ENCODE results near the gene RND3. TPM values are rescaled to one million over a fixed set of nuclear protein-coding genes. Genes with fewer than 3 reads are reported as not detected.

The RND3 gene
- total RNA-seq, 1 experiment from 2014 or later: 45.3 TPM

GRCh38 chr2:150531591-150531990, 44.1 kb upstream of the RND3 start:
- in situ Hi-C loops (cut with HindIII; ENCODE audit: low pct_unique_long_range_greater_than_20kb, low sequenced_read_pairs) (no loop called here), intact Hi-C loops (cut with micrococcal nuclease; ENCODE audit: unreplicated experiment) (no loop called here)
- Histone ChIP-seq H3K36me3 (ENCODE audit: control insufficient read depth, insufficient read depth, low read length) (no peaks in the 10 kb centered on the region), H3K4me3 (ENCODE audit: low read depth in 2 of 2, low read length in 2 of 2) (no peak overlapping the region), H3K9me3 (ENCODE audit: control insufficient read depth, insufficient read depth, low read depth, low read length) (no peaks in the 10 kb centered on the region), H3K4me1 (ENCODE audit: control insufficient read depth, insufficient read depth, low read length) (no peaks in the 10 kb centered on the region), H3K27me3 (ENCODE audit: control insufficient read depth, insufficient read depth, low read length) (no peaks in the 10 kb centered on the region), H3K27ac (ENCODE audit: low read length) (no peak overlapping the region)
- DNase-seq (ENCODE audit: low read depth, low spot score) (no peak), ATAC-seq (no peak)
- no peak for TF ChIP-seq TCF7L2 (IDR thresholded peaks at IDR 0.05; ENCODE audit: low read depth, low read length)
- TF ChIP-seq POLR2AphosphoS5 (IDR thresholded peaks at IDR 0.05; ENCODE audit: low read depth, low read length): no peak
- TF ChIP-seq REST (IDR thresholded peaks at IDR 0.05; ENCODE audit: insufficient read depth in 1 of 2, low read depth in 2 of 2, low read length in 1 of 2): no peak
- no peak for TF ChIP-seq CTCF (IDR thresholded peaks at IDR 0.05)
- no peak for TF ChIP-seq SIN3A (IDR thresholded peaks at IDR 0.05; ENCODE audit: borderline replicate concordance, insufficient read depth, low read depth, low read length)
- CTCF ChIA-PET: no interaction called here
- POLR2A ChIA-PET: no interaction called here
- BruUV-seq (replicated peaks): no TSS peak

GRCh38 chr2:150530168-150530567, 42.7 kb upstream of the RND3 start:
- Histone ChIP-seq H3K27ac (ENCODE audit: low read length) (no peak overlapping the region), H3K4me3 (ENCODE audit: low read depth in 2 of 2, low read length in 2 of 2) (no peak overlapping the region), H3K36me3 (ENCODE audit: control insufficient read depth, insufficient read depth, low read length) (no peaks in the 10 kb centered on the region), H3K27me3 (ENCODE audit: control insufficient read depth, insufficient read depth, low read length) (no peaks in the 10 kb centered on the region), H3K4me1 (ENCODE audit: control insufficient read depth, insufficient read depth, low read length) (no peaks in the 10 kb centered on the region), H3K9me3 (ENCODE audit: control insufficient read depth, insufficient read depth, low read depth, low read length) (no peaks in the 10 kb centered on the region)
- ChIA-PET POLR2A (no interaction called here), CTCF (no interaction called here)
- TF ChIP-seq CTCF (IDR thresholded peaks at IDR 0.05): no peak
- TF ChIP-seq SIN3A (IDR thresholded peaks at IDR 0.05; ENCODE audit: borderline replicate concordance, insufficient read depth, low read depth, low read length): no peak
- no peak for TF ChIP-seq REST (IDR thresholded peaks at IDR 0.05; ENCODE audit: insufficient read depth in 1 of 2, low read depth in 2 of 2, low read length in 1 of 2)
- TF ChIP-seq POLR2AphosphoS5 (IDR thresholded peaks at IDR 0.05; ENCODE audit: low read depth, low read length): no peak
- TF ChIP-seq TCF7L2 (IDR thresholded peaks at IDR 0.05; ENCODE audit: low read depth, low read length): no peak
- BruUV-seq (replicated peaks): no TSS peak
- no peak for ATAC-seq
- in situ Hi-C loops (cut with HindIII; ENCODE audit: low pct_unique_long_range_greater_than_20kb, low sequenced_read_pairs): no loop called here
- no peak for DNase-seq (ENCODE audit: low read depth, low spot score)
- intact Hi-C loops (cut with micrococcal nuclease; ENCODE audit: unreplicated experiment): no loop called here
